Germinal center (tissue), 1 donor: ENCODE results near the gene SART1.
"Not testable (repeated sequence)": the region's sequence is repeated elsewhere in the genome, so short reads cannot be mapped to it uniquely, and the experiment has no call there.

ENCODE experiments used
- DNase-seq: peaks from one replicate; pipeline ENCODE4 v3.0.0; 2012; ENCODE audit warnings: mixed read lengths, low spot score

SART1 gene

DNA sequence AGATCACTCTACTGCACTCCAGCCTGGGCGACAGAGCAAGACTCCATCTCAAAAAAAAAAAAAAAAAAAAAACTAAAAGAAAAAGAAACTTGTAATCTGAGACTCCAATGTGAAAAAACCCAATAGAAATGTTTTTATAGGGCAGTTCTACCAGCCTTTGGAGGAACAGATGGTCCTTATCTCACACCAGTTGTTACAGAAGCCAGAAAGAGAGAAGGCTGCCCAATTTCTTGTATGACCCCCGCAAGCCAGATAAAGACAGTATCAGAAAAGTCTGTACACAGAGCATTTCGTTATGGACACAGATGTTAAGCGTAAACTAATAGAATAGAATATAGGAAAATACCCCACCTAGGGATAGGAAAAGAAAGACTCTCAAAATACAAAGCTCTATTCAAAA, 27.5 kb upstream of the SART1 start:
- DNase-seq: no peak

DNA sequence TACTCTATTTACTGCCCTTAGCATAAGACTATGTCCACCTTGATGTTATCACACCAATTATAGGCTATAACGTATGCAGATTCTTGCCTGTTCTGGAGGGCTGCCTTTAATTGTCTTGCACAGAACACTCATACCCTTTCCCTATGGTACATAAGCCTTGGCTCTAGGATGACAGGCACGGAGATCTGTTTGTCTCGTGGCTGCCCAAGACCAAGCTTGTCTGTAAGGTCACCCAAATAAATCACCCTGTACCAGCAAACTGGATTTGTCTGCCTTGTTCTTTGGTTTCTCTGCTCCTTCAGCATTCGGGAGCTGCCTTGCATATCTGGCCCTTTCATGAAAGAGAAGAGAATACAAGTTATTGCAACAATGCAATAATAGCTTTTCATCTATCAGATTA, 23.8 kb upstream of the SART1 start:
- no peak for DNase-seq

DNA sequence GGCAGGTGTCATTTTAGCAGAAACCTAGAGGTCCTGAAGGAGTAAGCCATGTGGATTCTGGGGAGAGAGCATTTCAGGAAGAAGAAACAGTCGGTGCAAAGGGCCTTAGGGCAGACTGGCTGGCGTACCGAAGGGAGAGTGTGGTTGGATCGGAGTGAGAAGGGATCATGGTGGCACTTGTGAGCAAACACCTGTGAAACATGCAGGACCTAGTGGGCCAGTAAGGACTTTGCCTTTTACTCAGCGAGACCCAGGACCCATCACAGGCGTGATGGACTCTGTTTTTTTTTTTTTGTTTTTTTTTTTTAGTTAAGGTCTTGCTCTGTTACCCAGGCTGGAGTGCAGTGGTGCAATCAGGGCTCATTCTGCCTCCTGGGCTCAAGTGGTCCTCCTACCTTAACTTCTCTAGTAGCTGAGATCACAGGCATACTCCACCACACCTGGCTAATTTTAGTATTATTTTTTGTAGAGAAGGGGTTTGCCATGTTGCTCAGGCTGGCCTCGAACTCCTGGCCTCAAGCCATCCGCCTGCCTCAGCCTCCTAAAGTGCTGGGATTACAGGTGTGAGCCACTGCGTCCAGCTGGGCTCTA, 19.7 kb upstream of the SART1 start:
- no peak for DNase-seq

DNA sequence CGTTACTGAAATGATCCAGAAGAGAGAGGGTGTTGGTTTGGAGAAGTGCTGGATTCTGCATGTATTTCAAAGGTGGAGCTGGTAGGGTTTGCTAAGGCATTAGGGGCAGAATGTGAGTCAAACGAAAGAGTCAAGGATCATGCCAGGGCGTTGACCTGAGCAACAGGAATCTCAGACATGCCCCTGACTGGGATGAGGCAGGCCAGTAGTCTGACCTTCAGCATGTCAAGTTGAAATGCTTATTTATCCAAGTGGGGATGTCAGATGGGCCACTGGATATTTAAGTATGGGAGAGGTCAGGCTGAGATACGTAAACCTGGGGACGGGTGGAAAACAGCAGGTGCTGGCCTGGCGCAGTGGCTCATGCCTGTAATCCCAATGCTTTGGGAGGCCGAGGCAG, 19.0 kb upstream of the SART1 start:
- no peak for DNase-seq

DNA sequence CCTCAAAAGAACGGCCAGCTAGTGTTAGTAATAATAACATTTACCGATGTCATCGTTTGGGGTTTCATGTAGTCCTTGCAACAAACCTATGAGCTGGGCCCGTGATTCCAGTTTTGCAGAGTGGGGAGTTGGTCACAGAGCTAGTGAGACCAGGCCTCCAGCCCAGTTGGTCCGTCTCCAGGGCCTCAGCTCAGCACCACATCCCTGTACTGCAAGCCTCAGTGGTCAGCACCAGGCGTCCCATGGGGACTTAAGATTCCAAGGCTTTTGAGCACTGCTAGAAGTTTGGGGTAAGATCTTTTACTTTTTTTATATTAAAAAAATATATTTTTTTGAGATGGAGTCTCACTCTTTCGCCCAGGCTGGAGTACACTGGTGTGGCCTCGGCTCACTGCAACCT, 17.3 kb upstream of the SART1 start:
- no peak for DNase-seq

DNA sequence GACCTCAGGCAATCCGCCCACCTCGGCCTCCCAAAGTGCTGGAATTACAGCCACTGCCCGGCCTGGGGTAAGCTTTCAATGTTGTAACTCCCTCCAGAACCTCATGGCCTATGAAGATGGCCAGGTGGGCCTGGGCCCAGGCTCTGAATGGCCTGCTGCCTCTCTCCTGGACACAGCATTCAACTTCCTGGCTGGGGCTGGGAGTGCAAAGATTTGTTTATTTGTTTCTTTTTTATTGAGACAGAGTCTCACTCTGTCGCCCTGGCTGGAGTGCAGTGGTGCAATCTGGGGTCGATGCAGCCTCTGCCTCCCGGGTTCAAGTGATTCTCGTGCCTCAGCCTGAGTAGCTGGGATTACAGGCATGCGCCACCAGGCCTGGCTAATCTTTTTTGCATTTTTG, 16.8 kb upstream of the SART1 start:
- no peak for DNase-seq

DNA sequence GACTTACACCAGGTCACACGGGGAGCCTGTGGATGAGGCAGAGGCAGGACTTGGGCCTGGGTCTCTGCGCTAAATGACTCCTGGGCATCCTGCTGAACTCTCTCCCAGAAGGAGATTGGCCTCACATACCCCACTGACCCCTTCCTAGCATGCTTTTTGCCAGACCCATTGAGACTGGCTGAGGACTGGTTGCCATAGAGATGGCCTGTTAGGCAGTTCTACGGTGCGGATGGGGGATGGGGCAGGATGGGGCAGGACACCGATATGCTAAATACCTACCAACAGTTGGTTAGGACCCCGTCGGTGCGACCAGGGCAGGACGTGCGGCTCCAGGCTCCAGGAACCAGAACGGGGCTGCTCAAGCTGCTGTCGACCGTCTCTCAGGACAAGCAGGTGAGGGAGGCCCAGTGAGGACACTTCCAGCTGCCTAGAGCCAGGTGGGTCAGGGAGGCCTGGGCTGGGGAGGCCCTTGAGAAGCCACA, 16.1 kb upstream of the SART1 start, which contains the start of gene TSGA10IP:
Gene TSGA10IP (plus strand): TSS at position 51 of the 482 bp plus-strand sequence. CDS start 196 bp downstream, at position 247.
- no peak for DNase-seq

DNA sequence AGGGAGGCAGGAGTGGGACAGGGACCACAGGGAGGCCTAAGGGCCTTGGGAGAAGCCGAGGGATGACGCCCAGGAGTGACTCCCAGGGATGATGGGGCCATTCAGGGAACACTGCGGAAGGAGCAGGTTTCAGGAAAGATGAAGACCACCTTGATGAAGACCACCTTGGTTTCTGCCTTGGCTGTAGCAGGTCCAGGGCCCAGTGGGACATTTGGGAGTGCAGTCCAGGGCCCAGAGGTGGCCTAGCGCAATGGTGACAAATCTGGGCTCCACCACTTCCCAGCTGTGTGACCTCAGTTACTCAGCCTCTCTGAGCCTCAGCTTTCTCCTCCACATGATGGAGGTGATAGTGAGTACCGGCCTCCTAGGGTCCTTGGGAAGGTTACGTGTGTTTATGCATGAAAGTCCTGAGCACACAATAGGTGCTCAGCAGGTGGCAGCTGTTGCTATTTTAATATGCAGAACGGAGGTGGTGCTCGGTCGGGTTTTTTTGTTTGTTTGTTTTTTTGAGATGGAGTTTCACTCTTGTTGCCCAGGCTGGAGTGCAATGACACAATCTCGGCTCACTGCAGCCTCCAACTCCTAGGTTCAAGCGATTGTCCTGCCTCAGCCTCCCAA, 15.5 kb upstream of the SART1 start:
- DNase-seq: no peak

DNA sequence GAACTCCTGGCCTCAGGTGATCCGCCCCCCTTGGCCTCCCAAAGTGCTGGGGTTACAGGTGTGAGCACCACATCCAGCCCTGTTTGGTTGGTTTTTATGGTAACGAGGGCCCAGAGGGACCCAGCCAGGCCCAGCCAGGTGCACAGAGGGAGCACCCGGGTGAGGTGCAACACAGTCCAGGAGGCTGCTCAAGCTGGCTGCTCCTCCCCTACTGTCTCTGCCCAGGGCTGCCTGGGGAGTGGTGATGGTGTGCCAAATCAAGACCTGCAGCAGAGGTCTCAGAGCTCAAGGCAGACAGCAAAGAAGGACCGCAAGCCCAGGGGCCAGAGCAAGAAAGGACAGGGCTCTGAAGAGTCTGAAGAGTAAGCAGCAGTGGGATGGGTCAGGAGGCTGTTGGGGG, 14.9 kb upstream of the SART1 start:
- no peak for DNase-seq

DNA sequence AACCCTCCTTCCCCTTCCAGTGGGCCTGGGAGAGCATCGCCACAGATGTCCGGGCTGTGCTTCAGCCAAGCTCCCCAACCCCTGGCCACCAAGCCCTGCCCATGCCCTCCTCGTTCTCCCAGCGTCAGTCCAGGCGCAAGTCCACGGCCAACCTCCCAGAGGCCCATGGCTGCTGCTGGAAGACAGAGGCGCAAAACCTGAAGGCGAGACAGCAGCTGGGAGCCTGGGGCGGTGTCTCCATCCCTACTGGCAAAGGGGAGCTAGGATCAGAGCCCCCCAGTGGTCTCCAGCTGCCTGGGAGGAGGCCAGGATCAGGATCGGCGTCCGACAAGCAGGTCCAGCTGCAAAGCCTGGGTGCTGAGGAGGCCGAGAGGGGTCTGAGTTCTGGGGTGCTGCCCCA, 14.4 kb upstream of the SART1 start:
- DNase-seq: no peak

DNA sequence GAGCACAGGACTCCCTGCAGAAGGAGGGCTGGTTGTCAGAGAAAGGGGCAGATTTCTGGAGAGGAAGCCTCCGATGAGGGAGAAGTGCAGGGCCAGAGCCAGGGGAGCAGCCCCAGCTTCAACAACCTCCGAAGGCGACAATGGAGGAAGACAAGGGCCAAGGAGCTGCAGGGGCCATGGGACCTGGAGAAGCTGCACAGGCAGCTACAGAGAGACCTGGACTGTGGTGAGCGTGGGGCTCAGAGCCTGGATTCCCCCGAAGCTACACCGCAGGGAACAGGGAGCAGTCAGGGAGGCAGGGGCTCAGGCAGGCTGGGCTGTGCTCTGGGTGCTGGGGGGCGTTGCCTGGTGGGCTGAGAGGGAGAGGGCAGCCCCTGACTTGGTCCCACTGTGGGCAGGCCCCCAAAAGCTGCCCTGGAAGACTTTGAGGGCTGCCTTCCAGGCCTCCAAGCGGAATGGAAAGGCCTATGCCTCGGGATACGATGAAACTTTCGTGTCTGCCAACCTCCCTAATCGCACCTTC, 13.9 kb upstream of the SART1 start:
- DNase-seq: no peak

DNA sequence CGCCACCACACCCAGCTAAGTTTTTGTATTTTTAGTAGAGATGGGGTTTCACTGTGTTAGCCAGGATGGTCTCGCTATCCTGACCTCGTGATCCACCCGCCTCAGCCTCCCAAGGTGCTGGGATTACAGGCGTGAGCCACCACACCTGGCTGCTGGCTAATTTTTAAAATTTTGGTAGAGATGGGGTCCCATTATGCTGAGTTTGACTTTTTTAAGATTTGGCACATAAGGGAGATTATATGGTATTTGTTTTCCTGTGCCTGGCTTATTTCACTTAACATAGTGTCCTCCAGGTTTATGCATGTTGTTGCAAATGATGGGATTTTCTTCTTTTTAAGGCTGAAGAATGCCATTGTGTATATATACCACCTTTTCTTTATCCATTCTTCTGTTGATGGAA, 10.8 kb upstream of the SART1 start:
- not testable (repeated sequence) for DNase-seq

DNA sequence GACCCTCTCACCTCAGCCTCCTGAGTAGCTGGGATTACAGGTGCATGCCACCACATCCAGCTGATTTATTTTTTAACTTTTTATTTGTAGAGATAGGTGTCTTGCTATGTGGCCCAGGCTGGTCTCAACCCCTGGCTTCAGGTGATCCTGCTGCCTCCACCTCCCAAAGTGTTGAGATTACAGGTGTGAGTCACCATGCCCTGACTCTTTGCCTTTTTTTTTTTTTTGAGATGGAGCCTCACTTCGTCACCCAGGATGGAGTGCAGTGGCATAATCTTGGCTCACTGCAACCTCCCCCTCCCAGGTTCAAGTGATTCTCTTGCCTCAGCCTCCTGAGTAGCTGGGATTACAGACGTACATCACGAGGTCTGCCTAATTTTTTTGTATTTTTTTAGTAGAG, 9.9 kb upstream of the SART1 start:
- not testable (repeated sequence) for DNase-seq

DNA sequence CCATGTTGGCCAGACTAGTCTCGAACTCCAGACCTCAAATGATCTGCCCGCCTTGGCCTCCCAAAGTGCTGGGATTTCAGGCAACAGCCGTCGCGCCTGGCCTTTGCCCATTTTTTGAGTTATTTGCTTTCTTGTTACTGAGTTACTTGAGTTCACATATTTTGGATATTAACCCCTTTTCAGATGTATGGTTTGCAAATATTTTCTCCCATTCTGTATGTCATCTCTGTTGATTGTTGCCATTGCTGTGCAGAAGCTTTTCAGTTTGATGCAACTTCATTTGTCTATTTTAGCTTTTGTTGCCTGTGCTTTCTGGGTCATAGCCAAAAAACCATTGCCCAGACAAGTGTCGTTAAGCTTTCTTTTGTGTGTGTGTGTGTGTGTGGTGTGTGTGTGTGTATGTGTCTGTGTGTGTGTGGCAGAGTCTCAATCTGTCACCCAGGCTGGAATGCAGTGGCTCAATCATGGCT, 9.4 kb upstream of the SART1 start:
- DNase-seq: no peak

DNA sequence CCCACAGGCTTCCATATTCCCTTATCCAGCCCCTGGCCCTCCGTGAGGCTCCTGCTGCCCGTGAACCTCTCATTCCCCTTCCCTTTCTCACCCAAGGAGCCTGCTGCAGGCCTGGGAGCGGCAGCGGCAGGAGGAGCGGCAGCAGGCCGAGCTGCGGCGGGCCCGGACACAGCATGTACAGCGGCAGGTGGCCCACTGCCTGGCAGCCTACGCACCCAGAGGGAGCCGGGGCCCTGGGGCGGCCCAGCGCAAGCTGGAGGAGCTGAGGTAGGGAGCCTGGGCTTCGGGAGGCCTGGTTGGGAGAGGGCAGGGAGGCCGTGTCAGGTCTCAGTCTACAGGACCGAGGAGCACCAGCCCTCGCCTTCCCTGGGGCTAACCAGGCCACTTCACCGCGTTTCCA, 8.1 kb upstream of the SART1 start:
- DNase-seq: no peak

DNA sequence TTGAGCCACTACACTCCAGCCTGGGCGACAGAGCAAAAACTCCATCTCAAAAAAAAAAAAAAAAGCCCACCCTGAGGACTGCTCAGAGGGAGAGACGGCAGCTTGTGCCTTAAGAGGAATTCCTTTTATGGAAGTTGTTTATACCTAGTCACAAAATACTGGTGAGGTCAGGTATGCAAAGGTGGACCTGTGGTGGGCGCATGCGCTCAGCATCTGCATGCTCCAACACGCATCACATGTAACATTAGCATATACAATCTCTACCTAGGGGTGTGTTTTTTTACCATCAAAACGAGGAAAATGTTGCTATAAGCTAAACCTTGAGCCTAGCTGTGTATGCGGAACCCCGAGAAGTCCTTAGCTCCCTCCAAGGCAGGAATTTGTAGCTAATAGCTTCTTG, 6.8 kb upstream of the SART1 start:
- no peak for DNase-seq

DNA sequence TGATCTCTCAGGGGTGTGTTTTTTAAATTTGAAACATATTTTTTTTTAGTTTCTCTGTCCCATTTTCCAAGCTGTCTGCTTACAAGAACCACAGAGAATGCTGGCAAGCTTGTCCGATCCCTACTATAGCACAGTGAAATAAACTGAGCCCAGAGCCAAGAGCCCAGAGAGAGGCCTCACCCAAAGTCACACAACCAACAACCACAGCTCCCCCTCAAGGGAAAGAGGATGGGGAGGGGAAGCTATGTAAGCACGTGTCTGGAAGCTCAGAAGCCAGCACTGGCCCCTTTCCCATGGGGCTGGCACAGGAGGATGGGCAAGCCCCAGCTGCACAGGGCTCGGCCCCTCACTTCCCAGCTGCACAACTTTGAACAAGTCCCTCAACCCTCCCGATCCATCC, 3.2 kb upstream of the SART1 start:
- DNase-seq: no peak

DNA sequence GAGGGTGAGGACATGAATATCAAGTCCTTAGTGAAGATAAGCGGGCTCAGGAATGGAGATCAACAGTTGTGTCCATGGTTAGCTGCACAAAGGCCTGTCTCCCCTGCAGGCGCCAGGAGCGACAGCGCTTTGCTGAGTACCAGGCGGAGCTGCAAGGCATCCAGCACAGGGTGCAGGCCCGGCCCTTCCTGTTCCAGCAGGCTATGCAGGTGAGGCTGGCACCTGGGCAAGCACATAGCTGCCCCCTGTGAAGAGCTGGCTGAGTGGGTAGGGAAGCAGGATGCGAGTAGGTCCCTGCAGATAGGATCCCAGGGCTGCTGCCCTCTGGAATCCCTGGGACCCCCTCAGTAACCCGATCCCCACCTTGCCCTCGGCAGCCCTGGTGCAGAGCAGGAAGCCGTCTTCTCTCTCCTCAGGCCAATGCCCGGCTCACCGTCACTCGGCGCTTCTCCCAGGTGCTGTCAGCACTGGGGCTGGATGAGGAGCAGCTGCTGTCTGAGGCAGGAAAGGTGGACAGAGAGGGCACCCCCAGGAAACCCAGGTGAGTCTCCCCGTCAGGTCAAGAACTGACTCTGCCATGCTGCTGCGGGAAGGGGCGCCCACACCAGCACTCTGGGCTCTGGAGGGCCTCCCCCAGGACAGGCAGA, 2.6 kb upstream of the SART1 start:
- DNase-seq: no peak

DNA sequence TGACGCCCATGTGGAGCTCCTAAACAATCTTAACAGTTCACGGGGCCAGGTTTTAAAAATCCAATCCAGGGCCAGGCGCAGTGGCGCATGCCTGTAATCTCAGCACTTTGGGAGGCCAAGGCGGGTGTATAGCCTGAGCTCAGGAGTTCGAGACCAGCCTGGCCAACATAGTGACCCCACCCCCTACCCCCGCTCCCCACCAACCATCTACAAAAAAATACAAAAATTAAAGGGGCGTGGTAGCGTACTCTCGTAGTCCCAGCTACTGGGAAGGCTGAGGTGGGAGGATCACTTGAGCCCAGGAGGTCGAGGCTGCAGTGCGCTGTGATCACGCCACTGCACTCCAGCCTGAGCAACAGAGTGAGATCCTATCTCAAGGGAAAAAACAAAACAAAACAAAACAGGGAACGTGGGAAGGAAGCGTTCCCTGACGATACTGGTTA, 689 bp upstream of the SART1 start:
- DNase-seq: no peak

DNA sequence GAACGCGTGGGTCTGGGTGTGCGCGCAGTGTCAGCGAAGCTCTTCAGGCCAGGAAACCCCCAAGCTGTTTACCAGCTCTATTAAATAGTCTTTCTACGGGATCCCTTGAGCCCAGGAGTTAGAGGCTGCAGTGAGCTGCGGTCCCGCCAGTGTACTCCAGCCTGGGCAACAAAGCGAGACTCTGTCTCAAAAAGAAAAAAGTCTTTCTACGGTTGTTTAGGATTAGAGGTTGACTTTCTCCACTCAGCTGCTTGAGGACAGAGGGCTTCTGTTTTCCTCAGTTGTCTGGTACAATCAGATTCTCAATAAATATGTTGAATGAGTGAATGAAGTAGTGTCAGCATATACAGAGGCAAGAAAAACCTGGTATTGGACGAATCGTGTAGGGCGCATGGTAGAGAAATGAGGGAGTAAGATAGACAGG, 619 bp downstream of the SART1 start:
- no peak for DNase-seq

DNA sequence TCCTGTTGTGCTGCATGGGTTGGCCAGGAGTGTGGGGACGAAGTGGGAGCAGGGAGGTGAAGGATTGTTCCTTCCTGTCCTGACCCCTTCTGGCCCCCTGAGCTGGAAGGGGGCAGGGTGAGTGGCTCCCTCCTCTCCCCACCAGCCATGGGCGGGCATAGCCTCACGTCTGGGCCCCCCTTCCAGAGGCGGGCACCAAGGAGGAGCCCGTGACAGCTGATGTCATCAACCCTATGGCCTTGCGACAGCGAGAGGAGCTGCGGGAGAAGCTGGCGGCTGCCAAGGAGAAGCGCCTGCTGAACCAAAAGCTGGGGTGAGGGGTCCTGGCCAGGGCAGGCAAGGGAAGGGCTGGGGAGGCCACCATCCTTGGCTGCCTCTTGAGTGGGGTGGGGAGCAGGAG, 3.4 kb downstream of the SART1 start:
- DNase-seq: no peak

DNA sequence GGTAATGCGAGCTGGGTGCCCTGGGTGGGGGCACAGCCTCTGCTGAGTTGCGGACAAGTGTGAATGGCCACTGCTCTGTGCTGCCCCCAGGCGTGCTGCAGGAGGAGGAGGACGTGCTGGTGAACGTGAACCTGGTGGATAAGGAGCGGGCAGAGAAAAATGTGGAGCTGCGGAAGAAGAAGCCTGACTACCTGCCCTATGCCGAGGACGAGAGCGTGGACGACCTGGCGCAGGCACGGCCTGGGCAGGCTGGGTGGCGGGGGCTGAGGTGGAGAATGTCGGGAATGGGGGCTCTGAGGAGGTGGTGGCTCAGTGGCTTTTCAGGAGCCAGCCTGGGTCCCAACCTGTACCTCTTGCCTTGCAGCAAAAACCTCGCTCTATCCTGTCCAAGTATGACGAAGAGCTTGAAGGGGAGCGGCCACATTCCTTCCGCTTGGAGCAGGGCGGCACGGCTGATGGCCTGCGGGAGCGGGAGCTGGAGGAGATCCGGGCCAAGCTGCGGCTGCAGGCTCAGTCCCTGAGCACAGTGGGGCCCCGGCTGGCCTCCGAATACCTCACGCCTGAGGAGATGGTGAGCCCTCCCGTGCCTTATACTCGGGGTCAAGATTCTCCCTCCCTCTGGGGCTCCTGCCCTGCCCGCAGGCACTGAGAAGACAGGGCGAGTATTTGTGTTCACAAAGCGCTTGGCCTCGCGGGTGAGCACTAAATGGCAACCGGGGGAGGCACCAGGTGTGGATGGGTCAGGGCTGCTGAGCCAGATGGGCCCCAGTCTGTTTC, 4.6 kb downstream of the SART1 start:
- no peak for DNase-seq
